WTC11 (cell line): ENCODE measurements around the gene ATP6V0D1. TPM values are rescaled to one million over a fixed set of nuclear protein-coding genes. Genes with fewer than 3 reads are reported as not detected.

Source experiments
- ATAC-seq: fragments of 200-7000 bp; cut with Tn5 transposase; 2 replicates; pipeline ENCODE4 v1.10.0; 2021; ENCODE audit warnings: mild to moderate bottlenecking, moderate library complexity
- CTCF ChIA-PET: fragments of 300-600 bp; sonication (Branson Sonifier 250); formaldehyde crosslinking; loops from one replicate; lab custom pipeline; 2021; ENCODE audit warnings: antibody characterized with exemption; lab: Charles Lee
- POLR2A ChIA-PET: fragments of 350-600 bp; sonication (Branson Sonifier 250); formaldehyde crosslinking; loops from one replicate; lab custom pipeline; 2021; ENCODE audit warnings: antibody characterized with exemption; lab: Charles Lee
- DNase-seq: peaks from one replicate; pipeline ENCODE4 v3.0.0; 2021; ENCODE audit warnings: low spot score
- H3K27ac Mint-ChIP-seq: 2 replicates; pipeline ENCODE4 v1.8.0; 2021; ENCODE audit warnings: mixed read lengths
- H3K27me3 Mint-ChIP-seq: 2 replicates; pipeline ENCODE4 v1.8.0; 2021; ENCODE audit warnings: low read depth, mild to moderate bottlenecking, moderate library complexity, mixed read lengths
- H3K36me3 Mint-ChIP-seq: 2 replicates; pipeline ENCODE4 v1.8.0; 2021; ENCODE audit warnings: mixed read lengths
- H3K4me1 Mint-ChIP-seq: 2 replicates; pipeline ENCODE4 v1.8.0; 2022; ENCODE audit warnings: mixed read lengths
- H3K4me3 Mint-ChIP-seq: 2 replicates; pipeline ENCODE4 v1.8.0; 2021; ENCODE audit warnings: mild to moderate bottlenecking, moderate library complexity, mixed read lengths
- H3K9me3 Mint-ChIP-seq: 2 replicates; pipeline ENCODE4 v1.8.0; 2021; ENCODE audit warnings: mixed read lengths
- FOXP1 ChIP-seq: sonication (generic); formaldehyde crosslinking; IDR thresholded peaks from 2 replicates; pipeline ENCODE4 v1.8.0; 2022; ENCODE audit warnings: missing genetic modification reagents, mild to moderate bottlenecking, moderate library complexity, borderline replicate concordance
- NFYB ChIP-seq: sonication (generic); formaldehyde crosslinking; conservative IDR thresholded peaks from 2 replicates; pipeline ENCODE4 v1.8.0; 2022; ENCODE audit warnings: low read depth, missing genetic modification reagents
- PRRX2 ChIP-seq: fragments of 250-450 bp; sonication (Bioruptor Pico); IDR thresholded peaks from 2 replicates; pipeline ENCODE4 v1.8.0; 2021; ENCODE audit warnings: mild to moderate bottlenecking
- RELA ChIP-seq: sonication (generic); formaldehyde crosslinking; IDR thresholded peaks from 2 replicates; pipeline ENCODE4 v1.8.1; 2022; ENCODE audit warnings: missing genetic modification reagents, mild to moderate bottlenecking, borderline replicate concordance
- TCF7 ChIP-seq: sonication (generic); formaldehyde crosslinking; IDR thresholded peaks from 2 replicates; pipeline ENCODE4 v1.8.0; 2022; ENCODE audit warnings: mild to moderate bottlenecking, low read depth, missing genetic modification reagents, moderate library complexity
- TEAD1 ChIP-seq: sonication (generic); formaldehyde crosslinking; IDR thresholded peaks from 2 replicates; pipeline ENCODE4 v1.8.0; 2022; ENCODE audit warnings: mild to moderate bottlenecking, missing genetic modification reagents
- ZBTB21 ChIP-seq: sonication (generic); formaldehyde crosslinking; IDR thresholded peaks from 2 replicates; pipeline ENCODE4 v1.8.1; 2023; ENCODE audit warnings: mild to moderate bottlenecking, missing genetic modification reagents, borderline replicate concordance
- ZNF396 ChIP-seq: fragments of 250-450 bp; sonication (Bioruptor Pico); IDR thresholded peaks from 2 replicates; pipeline ENCODE4 v1.8.0; 2021; ENCODE audit warnings: mild to moderate bottlenecking, moderate library complexity, borderline replicate concordance
- ZNF416 ChIP-seq: fragments of 250-450 bp; sonication (Bioruptor Pico); IDR thresholded peaks from 2 replicates; pipeline ENCODE4 v1.9.0; 2021; ENCODE audit warnings: mild to moderate bottlenecking, inconsistent platforms
- total RNA-seq: library from RNA; stranded (reverse); gene quantifications from 3 replicates; pipeline ENCODE4 v1.2.3, GENCODE V29; 2021
- TF ChIP-seq, protein P1 (sequence below): sonication (generic); formaldehyde crosslinking; IDR thresholded peaks from 2 replicates; pipeline ENCODE4 v1.8.0; 2022; ENCODE audit warnings: mild to moderate bottlenecking, missing genetic modification reagents
- TF ChIP-seq, protein P2 (sequence below): sonication (generic); formaldehyde crosslinking; IDR thresholded peaks from 2 replicates; pipeline ENCODE4 v1.8.1; 2023; ENCODE audit warnings: mild to moderate bottlenecking, moderate library complexity, missing genetic modification reagents
- TF ChIP-seq, protein P3 (sequence below): sonication (generic); formaldehyde crosslinking; IDR thresholded peaks from 2 replicates; pipeline ENCODE4 v1.8.0; 2022; ENCODE audit warnings: mild to moderate bottlenecking, missing genetic modification reagents
- TF ChIP-seq, protein P4 (sequence below): sonication (generic); formaldehyde crosslinking; IDR thresholded peaks from 2 replicates; pipeline ENCODE4 v1.8.1; 2022; ENCODE audit warnings: mild to moderate bottlenecking, missing genetic modification reagents, moderate library complexity, borderline replicate concordance
- TF ChIP-seq, protein P5 (sequence below): fragments of 200-600 bp; IDR thresholded peaks from 2 replicates; pipeline ENCODE4 v1.8.0; 2022; ENCODE audit warnings: antibody characterized with exemption
- TF ChIP-seq, protein P6 (sequence below): sonication (generic); formaldehyde crosslinking; IDR thresholded peaks from 2 replicates; pipeline ENCODE4 v1.8.1; 2023; ENCODE audit warnings: mild to moderate bottlenecking, missing genetic modification reagents
- TF ChIP-seq, protein P7 (sequence below): fragments of 250-450 bp; sonication (Bioruptor Pico); IDR thresholded peaks from 2 replicates; pipeline ENCODE4 v1.9.0; 2021; ENCODE audit warnings: moderate library complexity, mild to moderate bottlenecking, inconsistent platforms, borderline replicate concordance

Gene ATP6V0D1
- total RNA-seq, 1 experiment from 2014 or later = 44.1 TPM

DNA sequence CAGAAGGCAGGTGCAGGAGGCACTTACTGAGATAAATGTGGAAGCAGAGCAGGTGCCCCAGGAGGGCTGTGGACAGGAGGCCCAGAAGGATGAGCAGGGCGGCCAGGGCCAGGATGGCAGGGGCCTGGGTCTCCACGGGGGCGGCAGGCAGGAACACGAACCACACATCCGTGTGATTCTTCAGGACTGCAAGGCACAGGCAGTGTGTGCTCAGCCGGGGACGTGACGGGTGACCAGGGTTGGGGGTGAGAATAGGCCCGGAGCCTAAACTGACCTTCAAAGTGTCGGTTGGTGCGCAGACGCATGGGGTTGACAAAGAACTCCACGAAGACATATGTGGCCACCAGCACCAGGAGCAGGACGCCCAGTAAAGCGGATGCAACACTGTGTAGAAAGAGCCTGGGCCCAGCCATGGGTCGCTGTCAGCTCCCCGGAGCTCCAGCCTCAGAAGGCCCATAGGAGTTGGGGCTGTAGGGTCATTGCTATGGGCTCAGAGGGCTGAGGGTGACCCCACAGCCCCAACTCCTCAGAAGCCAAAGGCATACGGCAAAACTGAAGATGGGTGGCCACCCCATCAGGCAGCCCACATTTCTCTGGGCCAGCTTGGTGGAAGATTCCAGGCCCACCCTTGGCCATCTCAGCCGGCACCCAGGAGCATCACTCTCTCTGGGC lies 82.3 kb downstream of the ATP6V0D1 start:
- DNase-seq = no peak
- POLR2A ChIA-PET = no interaction called here
- no peak for ATAC-seq
- Mint-ChIP-seq H3K4me3 (no peak overlapping the region), H3K36me3 (no peaks in the 10 kb centered on the region), H3K4me1 (peaks cover 24% of the 10 kb centered on the region), H3K27me3 (peaks cover 49% of the 10 kb centered on the region), H3K27ac (no peak overlapping the region), H3K9me3 (no peaks in the 10 kb centered on the region)
- no peak for TF ChIP-seq PRRX2 (CRISPR knock-in tag)
- TF ChIP-seq TEAD1 = no peak
- TF ChIP-seq, protein P1, sequence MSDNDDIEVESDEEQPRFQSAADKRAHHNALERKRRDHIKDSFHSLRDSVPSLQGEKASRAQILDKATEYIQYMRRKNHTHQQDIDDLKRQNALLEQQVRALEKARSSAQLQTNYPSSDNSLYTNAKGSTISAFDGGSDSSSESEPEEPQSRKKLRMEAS = no peak
- no peak for TF ChIP-seq RELA (CRISPR knock-in tag)
- TF ChIP-seq ZNF396 (CRISPR knock-in tag) = no peak
- no peak for TF ChIP-seq NFYB (CRISPR knock-in tag)
- no peak for TF ChIP-seq ZBTB21 (CRISPR knock-in tag)
- TF ChIP-seq, protein P2, sequence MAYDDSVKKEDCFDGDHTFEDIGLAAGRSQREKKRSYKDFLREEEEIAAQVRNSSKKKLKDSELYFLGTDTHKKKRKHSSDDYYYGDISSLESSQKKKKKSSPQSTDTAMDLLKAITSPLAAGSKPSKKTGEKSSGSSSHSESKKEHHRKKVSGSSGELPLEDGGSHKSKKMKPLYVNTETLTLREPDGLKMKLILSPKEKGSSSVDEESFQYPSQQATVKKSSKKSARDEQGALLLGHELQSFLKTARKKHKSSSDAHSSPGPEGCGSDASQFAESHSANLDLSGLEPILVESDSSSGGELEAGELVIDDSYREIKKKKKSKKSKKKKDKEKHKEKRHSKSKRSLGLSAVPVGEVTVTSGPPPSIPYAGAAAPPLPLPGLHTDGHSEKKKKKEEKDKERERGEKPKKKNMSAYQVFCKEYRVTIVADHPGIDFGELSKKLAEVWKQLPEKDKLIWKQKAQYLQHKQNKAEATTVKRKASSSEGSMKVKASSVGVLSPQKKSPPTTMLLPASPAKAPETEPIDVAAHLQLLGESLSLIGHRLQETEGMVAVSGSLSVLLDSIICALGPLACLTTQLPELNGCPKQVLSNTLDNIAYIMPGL (CRISPR knock-in tag) = no peak
- no peak for TF ChIP-seq FOXP1
- TF ChIP-seq, protein P3, sequence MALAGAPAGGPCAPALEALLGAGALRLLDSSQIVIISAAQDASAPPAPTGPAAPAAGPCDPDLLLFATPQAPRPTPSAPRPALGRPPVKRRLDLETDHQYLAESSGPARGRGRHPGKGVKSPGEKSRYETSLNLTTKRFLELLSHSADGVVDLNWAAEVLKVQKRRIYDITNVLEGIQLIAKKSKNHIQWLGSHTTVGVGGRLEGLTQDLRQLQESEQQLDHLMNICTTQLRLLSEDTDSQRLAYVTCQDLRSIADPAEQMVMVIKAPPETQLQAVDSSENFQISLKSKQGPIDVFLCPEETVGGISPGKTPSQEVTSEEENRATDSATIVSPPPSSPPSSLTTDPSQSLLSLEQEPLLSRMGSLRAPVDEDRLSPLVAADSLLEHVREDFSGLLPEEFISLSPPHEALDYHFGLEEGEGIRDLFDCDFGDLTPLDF (CRISPR knock-in tag) = no peak
- no peak for TF ChIP-seq TCF7 (CRISPR knock-in tag)
- CTCF ChIA-PET = interaction anchor here (0.6 to 4.2 kb wide), 33 partner anchors 9 to 152 kb away, joined by 3 to 103 read pairs (median 9); partner anchors contain the start of genes ATP6V0D1, HSD11B2, KCTD19 and LRRC36

DNA sequence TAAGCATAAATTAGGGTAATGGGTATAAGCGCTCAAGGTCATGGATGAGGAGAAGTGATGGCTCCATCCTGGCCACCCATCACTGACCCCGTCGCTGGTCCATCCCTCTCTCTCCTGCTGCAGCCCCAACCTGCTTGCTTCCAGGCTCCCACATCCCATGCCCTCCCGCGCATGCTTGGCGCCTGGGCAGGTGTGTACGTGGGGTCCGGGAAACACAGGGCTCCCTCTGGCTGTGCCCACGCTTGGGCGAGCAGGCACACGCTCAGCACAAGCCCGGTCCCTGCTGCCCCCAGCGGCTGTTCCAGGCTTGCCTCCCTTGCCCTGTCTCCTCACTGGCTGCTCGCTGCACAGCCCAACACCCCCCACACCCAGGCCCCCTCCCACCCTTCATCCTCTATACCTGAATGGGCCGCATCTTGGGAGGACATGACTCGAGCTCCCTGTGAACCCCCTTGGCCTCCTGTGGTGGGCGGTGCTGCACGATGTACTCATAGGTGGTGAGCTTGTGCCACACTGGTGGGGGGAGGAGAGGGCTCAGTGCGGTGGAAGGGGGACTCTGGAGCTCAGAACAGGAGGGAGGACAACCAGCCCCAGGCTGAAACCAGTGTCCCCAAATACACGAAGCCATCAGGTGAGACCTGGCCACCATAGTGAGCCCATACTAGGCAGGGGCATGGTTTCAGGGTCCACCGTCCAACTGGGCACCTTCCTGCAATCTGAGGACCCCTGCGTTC lies 83.0 kb downstream of the ATP6V0D1 start:
- POLR2A ChIA-PET = no interaction called here
- Mint-ChIP-seq H3K4me1 (peaks cover 23% of the 10 kb centered on the region), H3K36me3 (no peaks in the 10 kb centered on the region), H3K27me3 (peaks cover 54% of the 10 kb centered on the region), H3K9me3 (no peaks in the 10 kb centered on the region), H3K4me3 (no peak overlapping the region), H3K27ac (no peak overlapping the region)
- CTCF ChIA-PET = interaction anchor here (0.6 to 6.8 kb wide), 13 partner anchors 7 to 152 kb away, joined by 3 to 103 read pairs (median 25); partner anchors contain the start of genes KCTD19 and LRRC36
- TF ChIP-seq, protein P1 = no peak
- DNase-seq (no peak), ATAC-seq (no peak)

DNA sequence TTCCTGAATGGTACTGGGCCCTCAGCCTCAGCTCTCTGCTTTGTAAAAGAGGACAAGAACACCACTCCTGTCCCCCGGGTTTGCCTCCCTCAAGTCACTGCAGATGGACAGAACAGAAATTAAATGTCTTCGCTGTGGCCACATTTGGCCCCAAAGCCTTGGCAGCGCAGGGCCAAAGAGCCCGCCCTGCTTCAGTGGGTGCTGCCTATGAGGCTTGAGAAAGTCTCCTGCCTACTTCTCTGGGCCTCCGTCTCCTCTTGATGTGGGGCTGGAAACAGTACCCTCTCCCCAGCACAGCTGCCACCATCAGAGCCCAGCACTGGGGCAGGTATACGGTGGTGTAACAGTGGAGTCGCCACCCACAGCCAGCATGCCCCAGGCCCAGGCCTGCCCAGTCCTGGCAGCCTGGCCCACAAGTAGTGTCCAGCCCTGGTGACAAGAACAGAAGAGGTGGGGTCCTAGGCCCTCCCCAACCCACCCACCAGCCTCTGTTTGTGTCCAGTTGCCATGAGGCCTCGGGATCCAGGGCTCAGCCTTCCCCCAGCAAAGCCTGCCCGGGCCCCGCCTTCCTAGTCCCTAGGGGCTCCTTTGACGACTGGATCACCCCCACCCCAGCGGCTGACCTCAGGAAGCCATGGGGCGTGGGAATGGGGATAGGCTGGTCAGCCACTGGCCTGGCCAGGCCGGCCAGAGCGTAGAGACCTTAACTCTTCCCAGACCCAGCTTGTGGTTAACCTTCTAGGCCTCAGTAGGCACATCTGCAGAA lies 83.7 kb downstream of the ATP6V0D1 start:
- ATAC-seq (no peak), DNase-seq (no peak)
- TF ChIP-seq, protein P4, sequence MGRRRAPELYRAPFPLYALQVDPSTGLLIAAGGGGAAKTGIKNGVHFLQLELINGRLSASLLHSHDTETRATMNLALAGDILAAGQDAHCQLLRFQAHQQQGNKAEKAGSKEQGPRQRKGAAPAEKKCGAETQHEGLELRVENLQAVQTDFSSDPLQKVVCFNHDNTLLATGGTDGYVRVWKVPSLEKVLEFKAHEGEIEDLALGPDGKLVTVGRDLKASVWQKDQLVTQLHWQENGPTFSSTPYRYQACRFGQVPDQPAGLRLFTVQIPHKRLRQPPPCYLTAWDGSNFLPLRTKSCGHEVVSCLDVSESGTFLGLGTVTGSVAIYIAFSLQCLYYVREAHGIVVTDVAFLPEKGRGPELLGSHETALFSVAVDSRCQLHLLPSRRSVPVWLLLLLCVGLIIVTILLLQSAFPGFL = no peak
- TF ChIP-seq ZNF416 (CRISPR knock-in tag) (no peak), ZNF396 (CRISPR knock-in tag) (no peak)
- TF ChIP-seq, protein P5, sequence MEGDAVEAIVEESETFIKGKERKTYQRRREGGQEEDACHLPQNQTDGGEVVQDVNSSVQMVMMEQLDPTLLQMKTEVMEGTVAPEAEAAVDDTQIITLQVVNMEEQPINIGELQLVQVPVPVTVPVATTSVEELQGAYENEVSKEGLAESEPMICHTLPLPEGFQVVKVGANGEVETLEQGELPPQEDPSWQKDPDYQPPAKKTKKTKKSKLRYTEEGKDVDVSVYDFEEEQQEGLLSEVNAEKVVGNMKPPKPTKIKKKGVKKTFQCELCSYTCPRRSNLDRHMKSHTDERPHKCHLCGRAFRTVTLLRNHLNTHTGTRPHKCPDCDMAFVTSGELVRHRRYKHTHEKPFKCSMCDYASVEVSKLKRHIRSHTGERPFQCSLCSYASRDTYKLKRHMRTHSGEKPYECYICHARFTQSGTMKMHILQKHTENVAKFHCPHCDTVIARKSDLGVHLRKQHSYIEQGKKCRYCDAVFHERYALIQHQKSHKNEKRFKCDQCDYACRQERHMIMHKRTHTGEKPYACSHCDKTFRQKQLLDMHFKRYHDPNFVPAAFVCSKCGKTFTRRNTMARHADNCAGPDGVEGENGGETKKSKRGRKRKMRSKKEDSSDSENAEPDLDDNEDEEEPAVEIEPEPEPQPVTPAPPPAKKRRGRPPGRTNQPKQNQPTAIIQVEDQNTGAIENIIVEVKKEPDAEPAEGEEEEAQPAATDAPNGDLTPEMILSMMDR = no peak
- TF ChIP-seq, protein P6, sequence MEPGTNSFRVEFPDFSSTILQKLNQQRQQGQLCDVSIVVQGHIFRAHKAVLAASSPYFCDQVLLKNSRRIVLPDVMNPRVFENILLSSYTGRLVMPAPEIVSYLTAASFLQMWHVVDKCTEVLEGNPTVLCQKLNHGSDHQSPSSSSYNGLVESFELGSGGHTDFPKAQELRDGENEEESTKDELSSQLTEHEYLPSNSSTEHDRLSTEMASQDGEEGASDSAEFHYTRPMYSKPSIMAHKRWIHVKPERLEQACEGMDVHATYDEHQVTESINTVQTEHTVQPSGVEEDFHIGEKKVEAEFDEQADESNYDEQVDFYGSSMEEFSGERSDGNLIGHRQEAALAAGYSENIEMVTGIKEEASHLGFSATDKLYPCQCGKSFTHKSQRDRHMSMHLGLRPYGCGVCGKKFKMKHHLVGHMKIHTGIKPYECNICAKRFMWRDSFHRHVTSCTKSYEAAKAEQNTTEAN (CRISPR knock-in tag) = no peak
- TF ChIP-seq, protein P7, sequence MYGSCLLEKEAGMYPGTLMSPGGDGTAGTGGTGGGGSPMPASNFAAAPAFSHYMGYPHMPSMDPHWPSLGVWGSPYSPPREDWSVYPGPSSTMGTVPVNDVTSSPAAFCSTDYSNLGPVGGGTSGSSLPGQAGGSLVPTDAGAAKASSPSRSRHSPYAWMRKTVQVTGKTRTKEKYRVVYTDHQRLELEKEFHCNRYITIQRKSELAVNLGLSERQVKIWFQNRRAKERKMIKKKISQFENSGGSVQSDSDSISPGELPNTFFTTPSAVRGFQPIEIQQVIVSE = no peak
- no peak overlapping the region for H3K27ac Mint-ChIP-seq
- no peaks in the 10 kb centered on the region for H3K36me3 Mint-ChIP-seq
- peaks cover 58% of the 10 kb centered on the region for H3K27me3 Mint-ChIP-seq
- H3K4me1 Mint-ChIP-seq = peaks cover 23% of the 10 kb centered on the region
- CTCF ChIA-PET = interaction anchor here (0.6 to 6.8 kb wide), 7 partner anchors 8 to 112 kb away, joined by 3 to 74 read pairs (median 12); partner anchors contain the start of genes KCTD19 and LRRC36
- H3K9me3 Mint-ChIP-seq = no peaks in the 10 kb centered on the region
- POLR2A ChIA-PET = no interaction called here
- no peak overlapping the region for H3K4me3 Mint-ChIP-seq
